Lung microvascular endothelial cell (primary cell): ENCODE measurements around the gene TOR4A. TPM values are rescaled to one million over a fixed set of nuclear protein-coding genes. Genes with fewer than 3 reads are reported as not detected.

ENCODE experiments used
- total RNA-seq: library from RNA; depleted of rRNA; stranded (reverse); fragments of >200 nt; gene quantifications from 2 replicates; pipeline ENCODE4 v1.2.1, GENCODE V29; 2014

TOR4A gene
- total RNA-seq, 1 donor from 2014 or later = 21.8 TPM

Other genes with a start within 250 kb of the TOR4A start
- 4.0 and 5.0 TPM in 2 replicates for gene ABCA2, start 249.5 kb upstream of the TOR4A start, total RNA-seq
- gene FUT7, start 245.6 kb upstream of the TOR4A start, total RNA-seq = not detected in 2 replicates
- 6.2 and 10.5 TPM in 2 replicates for gene NPDC1, start 231.5 kb upstream of the TOR4A start, total RNA-seq
- not detected in 2 replicates for gene ENTPD2, start 223.7 kb upstream of the TOR4A start, total RNA-seq
- 1.4 and 5.9 TPM in 2 replicates for gene SAPCD2, start 207.2 kb upstream of the TOR4A start, total RNA-seq
- 13.1 and 16.9 TPM in 2 replicates for gene UAP1L1, start 200.2 kb upstream of the TOR4A start, total RNA-seq
- gene MAN1B1, start 190.7 kb upstream of the TOR4A start, total RNA-seq = 38.3 and 43.4 TPM in 2 replicates
- gene DPP7, start 163.0 kb upstream of the TOR4A start, total RNA-seq = 63.2 and 117 TPM in 2 replicates
- gene GRIN1, start 138.6 kb upstream of the TOR4A start, total RNA-seq = under 0.01 and 0.22 TPM in 2 replicates
- gene LRRC26, start 107.7 kb upstream of the TOR4A start, total RNA-seq = not detected in 2 replicates
- not detected in 2 replicates for gene TMEM210, start 105.7 kb upstream of the TOR4A start, total RNA-seq
- 13.7 and 16.9 TPM in 2 replicates for gene ANAPC2, start 89.2 kb upstream of the TOR4A start, total RNA-seq
- 85.4 and 97.4 TPM in 2 replicates for gene SSNA1, start 89.0 kb upstream of the TOR4A start, total RNA-seq
- gene TPRN, start 77.0 kb upstream of the TOR4A start, total RNA-seq = 2.6 TPM in 2 replicates
- 19.6 and 26.0 TPM in 2 replicates for gene TMEM203, start 72.1 kb upstream of the TOR4A start, total RNA-seq
- 2.2 and 2.4 TPM in 2 replicates for gene NDOR1, start 72.0 kb upstream of the TOR4A start, total RNA-seq
- 0.22 TPM in 1 of 2 replicates, not detected in the other for gene RNF208, start 55.5 kb upstream of the TOR4A start, total RNA-seq
- under 0.01 and 0.20 TPM in 2 replicates for gene CYSRT1, start 52.6 kb upstream of the TOR4A start, total RNA-seq
- under 0.01 TPM in 1 of 2 replicates, not detected in the other for gene RNF224, start 50.2 kb upstream of the TOR4A start, total RNA-seq
- not detected in 2 replicates for gene SLC34A3, start 46.8 kb upstream of the TOR4A start, total RNA-seq
- gene TUBB4B, start 36.4 kb upstream of the TOR4A start, total RNA-seq = 103 and 110 TPM in 2 replicates
- gene STPG3, start 26.4 kb upstream of the TOR4A start, total RNA-seq = not detected in 2 replicates
- 42.9 and 43.7 TPM in 2 replicates for gene NELFB, start 22.4 kb upstream of the TOR4A start, total RNA-seq
- gene NRARP, start 24.5 kb downstream of the TOR4A start, total RNA-seq = 18.7 and 28.3 TPM in 2 replicates
- gene EXD3, start 145.4 kb downstream of the TOR4A start, total RNA-seq = 7.8 and 18.7 TPM in 2 replicates
- 0.87 and 2.0 TPM in 2 replicates for gene NOXA1, start 145.7 kb downstream of the TOR4A start, total RNA-seq
- gene ENTPD8, start 163.6 kb downstream of the TOR4A start, total RNA-seq = under 0.01 and 0.20 TPM in 2 replicates
- gene NSMF, start 181.6 kb downstream of the TOR4A start, total RNA-seq = 11.6 and 15.3 TPM in 2 replicates